CD14-positive monocyte (primary cell): ENCODE measurements around the gene RCC2. TPM values are rescaled to one million over a fixed set of nuclear protein-coding genes. Genes with fewer than 3 reads are reported as not detected.

Experiments used
- DNase-seq, 3 donors: peaks; one replicate each; pipeline ENCODE4 v3.0.0-alpha.2; 2011 to 2022
- H2AFZ ChIP-seq: 2 replicates; pipeline ENCODE4 v1.6.0; 2012; ENCODE audit warnings: mild to moderate bottlenecking, low read depth, low read length, inconsistent platforms; ENCODE audit not compliant: insufficient read depth, poor library complexity, severe bottlenecking
- H3K27ac ChIP-seq, 2 donors: 1 replicate in 1 of 2; 2 replicates in 1 of 2; pipeline ENCODE4 v1.5.1; 2012 to 2013; ENCODE audit warnings: low read length in 2 of 2, control low read depth in 1 of 2, inconsistent platforms in 1 of 2, low read depth in 1 of 2, mild to moderate bottlenecking in 1 of 2
- H3K27me3 ChIP-seq, 2 donors: one replicate each; pipeline versions ENCODE4 v1.6.0 to v1.6.1; 2011 to 2013; ENCODE audit warnings: low read length in 2 of 2; ENCODE audit not compliant: control insufficient read depth in 2 of 2, insufficient read depth in 2 of 2
- H3K36me3 ChIP-seq, 2 donors: replicated peaks in 1 of 2; 1 replicate in 1 of 2; 2 replicates in 1 of 2; pipeline versions ENCODE4 v1.5.1 to v1.6.1; 2012 to 2013; ENCODE audit warnings: low read length in 2 of 2, control low read depth in 1 of 2, inconsistent platforms in 1 of 2, mild to moderate bottlenecking in 1 of 2; ENCODE audit not compliant: insufficient read depth in 2 of 2, control insufficient read depth in 1 of 2
- H3K4me1 ChIP-seq, 2 donors: 1 replicate in 1 of 2; 2 replicates in 1 of 2; pipeline versions ENCODE4 v1.5.1 to v1.6.1; 2012 to 2013; ENCODE audit warnings: low read length in 2 of 2, control low read depth in 1 of 2, inconsistent platforms in 1 of 2, mild to moderate bottlenecking in 1 of 2, moderate library complexity in 1 of 2; ENCODE audit not compliant: insufficient read depth in 2 of 2, control insufficient read depth in 1 of 2
- H3K4me2 ChIP-seq: replicated peaks from 2 replicates; pipeline ENCODE3; 2012; ENCODE audit warnings: low read length, moderate library complexity, mild to moderate bottlenecking; ENCODE audit not compliant: poor library complexity, severe bottlenecking; ENCODE audit errors: extremely low read depth
- H3K4me3 ChIP-seq, 3 experiments: fragments of 200-600 bp in 1 of 3; sonication (generic) in 1 of 3; replicated peaks in 1 of 3; 1 replicate in 2 of 3; 2 replicates in 1 of 3; pipeline ENCODE4 v1.5.1; 2011 to 2013; ENCODE audit warnings: low read length in 3 of 3, mild to moderate bottlenecking in 3 of 3, control low read depth in 2 of 3, low read depth in 2 of 3, inconsistent platforms in 1 of 3, moderate library complexity in 1 of 3
- H3K79me2 ChIP-seq: 2 replicates; pipeline ENCODE4 v1.6.0; 2012; ENCODE audit warnings: mild to moderate bottlenecking, control low read depth, inconsistent platforms, low read length, moderate library complexity; ENCODE audit not compliant: insufficient read depth
- H3K9ac ChIP-seq: 2 replicates; pipeline ENCODE4 v1.6.0; 2017; ENCODE audit warnings: low read length, mild to moderate bottlenecking; ENCODE audit not compliant: insufficient read depth, poor library complexity, severe bottlenecking
- H3K9me3 ChIP-seq, 2 donors: replicated peaks in 1 of 2; 1 replicate in 1 of 2; 2 replicates in 1 of 2; pipeline versions ENCODE4 v1.5.1 to v1.6.1; 2012 to 2013; ENCODE audit warnings: low read length in 2 of 2, control low read depth in 1 of 2; ENCODE audit not compliant: control insufficient read depth in 1 of 2, insufficient read depth in 1 of 2
- H4K20me1 ChIP-seq: 2 replicates; pipeline ENCODE4 v1.6.0; 2012; ENCODE audit warnings: mild to moderate bottlenecking, low read length, control low read depth, moderate library complexity; ENCODE audit not compliant: insufficient read depth
- H3K27ac Mint-ChIP-seq, 7 donors: one replicate each; pipeline ENCODE4 v1.8.0; 2020; ENCODE audit warnings: mild to moderate bottlenecking in 7 of 7, mixed read lengths in 7 of 7, moderate library complexity in 6 of 7, inconsistent platforms in 2 of 7
- H3K27me3 Mint-ChIP-seq, 3 donors: one replicate each; pipeline ENCODE4 v1.8.0; 2021 to 2022; ENCODE audit warnings: low read depth in 3 of 3, mild to moderate bottlenecking in 3 of 3, mixed read lengths in 3 of 3, moderate library complexity in 3 of 3, inconsistent platforms in 1 of 3
- H3K36me3 Mint-ChIP-seq, 2 donors: one replicate each; pipeline ENCODE4 v1.8.0; 2020; ENCODE audit warnings: mixed read lengths in 2 of 2, inconsistent platforms in 1 of 2, mild to moderate bottlenecking in 1 of 2
- H3K4me1 Mint-ChIP-seq: one replicate; pipeline ENCODE4 v1.8.0; 2020; ENCODE audit warnings: mild to moderate bottlenecking, mixed read lengths
- H3K4me3 Mint-ChIP-seq, 2 donors: one replicate each; pipeline ENCODE4 v1.8.0; 2020; ENCODE audit warnings: mild to moderate bottlenecking in 2 of 2, mixed read lengths in 2 of 2, moderate library complexity in 1 of 2
- H3K9me3 Mint-ChIP-seq, 7 donors: one replicate each; pipeline ENCODE4 v1.8.0; 2020 to 2022; ENCODE audit warnings: mixed read lengths in 7 of 7, mild to moderate bottlenecking in 6 of 7, moderate library complexity in 6 of 7, inconsistent platforms in 2 of 7
- WGBS: methylation state at CpG from one replicate; pipeline ENCODE4 v1.1.5; 2013; ENCODE audit warnings: missing lambda C conversion rate; ENCODE audit not compliant: insufficient coverage; 5-methylcytosine and 5-hydroxymethylcytosine counted together
- intact Hi-C, 2 donors: fragments of 100-400 bp; cut with micrococcal nuclease; formaldehyde crosslinking; loops; one replicate each; pipeline versions ENCODE4 v1.15.0 to v1.15.1; 2023
- polyA plus RNA-seq, 3 donors: library from polyadenylated mRNA; depleted of rRNA in 1 of 3; unstranded in 2 of 3; stranded (reverse) in 1 of 3; fragments of 300-500 nt in 2 of 3; fragments of >200 nt in 1 of 3; fragmentation: Illumina TruSeq in 2 of 3; gene quantifications; 1 replicate in 2 of 3; 2 replicates in 1 of 3; pipeline ENCODE4 v1.2.3, GENCODE V29; 2012 to 2021
- TF ChIP-seq, protein P1 (sequence below): fragments of 200-600 bp; IDR thresholded peaks from one replicate; pipeline ENCODE4 v1.8.0; 2022; ENCODE audit warnings: antibody characterized with exemption, mild to moderate bottlenecking

Gene RCC2
- polyA plus RNA-seq, 3 donors: 22.3 to 66.3 (median 40.9) TPM

DNA sequence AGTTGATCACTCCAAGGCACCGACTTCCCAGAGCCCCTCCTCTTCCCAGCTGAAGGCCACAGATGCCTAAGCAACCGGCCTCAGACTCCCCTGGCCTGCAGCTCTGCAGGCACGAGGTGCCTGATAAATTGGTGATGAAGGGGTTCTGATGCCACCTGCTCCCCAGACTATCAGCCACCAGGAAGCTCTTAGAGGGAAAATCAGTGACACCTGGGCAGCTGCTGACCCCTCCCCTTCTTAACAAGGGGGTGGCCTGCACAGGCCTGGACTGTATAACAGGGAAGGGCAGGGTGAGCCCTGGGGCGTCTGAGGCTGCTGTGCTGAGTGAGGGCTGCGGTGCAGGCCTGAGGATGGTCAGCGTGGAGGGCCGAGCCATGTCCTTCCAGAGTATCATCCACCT is 67.6 kb downstream of the RCC2 start, which contains the start of gene PADI6:
PADI6 (plus strand) TSS at position 301 of the 400 bp plus-strand sequence; CDS start at position 351, 50 bp downstream.
- H2AFZ ChIP-seq: no peak within 1 kb of the TSS
- H3K36me3 ChIP-seq: no peaks in the 10 kb centered on the region
- H3K27me3 ChIP-seq: no peaks in the 10 kb centered on the region
- TF ChIP-seq, protein P1, sequence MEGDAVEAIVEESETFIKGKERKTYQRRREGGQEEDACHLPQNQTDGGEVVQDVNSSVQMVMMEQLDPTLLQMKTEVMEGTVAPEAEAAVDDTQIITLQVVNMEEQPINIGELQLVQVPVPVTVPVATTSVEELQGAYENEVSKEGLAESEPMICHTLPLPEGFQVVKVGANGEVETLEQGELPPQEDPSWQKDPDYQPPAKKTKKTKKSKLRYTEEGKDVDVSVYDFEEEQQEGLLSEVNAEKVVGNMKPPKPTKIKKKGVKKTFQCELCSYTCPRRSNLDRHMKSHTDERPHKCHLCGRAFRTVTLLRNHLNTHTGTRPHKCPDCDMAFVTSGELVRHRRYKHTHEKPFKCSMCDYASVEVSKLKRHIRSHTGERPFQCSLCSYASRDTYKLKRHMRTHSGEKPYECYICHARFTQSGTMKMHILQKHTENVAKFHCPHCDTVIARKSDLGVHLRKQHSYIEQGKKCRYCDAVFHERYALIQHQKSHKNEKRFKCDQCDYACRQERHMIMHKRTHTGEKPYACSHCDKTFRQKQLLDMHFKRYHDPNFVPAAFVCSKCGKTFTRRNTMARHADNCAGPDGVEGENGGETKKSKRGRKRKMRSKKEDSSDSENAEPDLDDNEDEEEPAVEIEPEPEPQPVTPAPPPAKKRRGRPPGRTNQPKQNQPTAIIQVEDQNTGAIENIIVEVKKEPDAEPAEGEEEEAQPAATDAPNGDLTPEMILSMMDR: no peak
- no peak within 1 kb of the TSS for H3K4me2 ChIP-seq
- no peaks in the 10 kb centered on the region for H4K20me1 ChIP-seq
- no peak within 1 kb of the TSS for H3K27ac ChIP-seq
- no peaks in the 10 kb centered on the region for H3K79me2 ChIP-seq
- Mint-ChIP-seq H3K9me3 (no peaks in the 10 kb centered on the region), H3K27me3 (peaks cover 3 to 6% (median 5%) of the 10 kb centered on the region in 3 donors), H3K36me3 (no peaks in the 10 kb centered on the region), H3K27ac (peak within 1 kb of the TSS in 2 of 7 donors; percentile 41 to 52), H3K4me1 (no peaks in the 10 kb centered on the region), H3K4me3 (no peak within 1 kb of the TSS)
- no peak within 1 kb of the TSS for H3K9ac ChIP-seq
- no peak for DNase-seq
- no peaks in the 10 kb centered on the region for H3K4me1 ChIP-seq
- H3K9me3 ChIP-seq: no peaks in the 10 kb centered on the region
- no peak within 1 kb of the TSS for H3K4me3 ChIP-seq
- intact Hi-C loops: no loop called here
- WGBS: 90% methylated on average over 4 of the region's 7 CpGs

DNA sequence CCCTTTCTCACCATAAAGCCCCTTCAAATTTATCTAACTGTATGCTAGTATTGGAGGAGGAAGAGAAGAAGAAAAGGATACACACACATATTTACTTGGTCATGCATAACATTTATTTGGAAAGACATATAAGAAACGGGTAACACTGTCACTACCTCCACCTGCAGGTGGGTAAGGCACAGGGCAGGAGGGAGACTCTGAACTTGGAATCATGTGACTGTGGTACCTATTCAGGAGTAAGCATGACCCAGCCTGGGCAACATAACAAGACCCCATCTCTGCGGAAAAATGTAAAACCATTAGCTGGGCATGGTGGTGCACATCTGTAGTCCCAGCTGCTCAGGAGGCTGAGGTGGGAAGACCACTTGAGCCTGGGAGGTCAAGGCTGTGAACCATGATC is 68.9 kb downstream of the RCC2 start:
- H3K36me3 ChIP-seq: no peaks in the 10 kb centered on the region
- H3K79me2 ChIP-seq: no peaks in the 10 kb centered on the region
- H3K9me3 Mint-ChIP-seq: peaks cover 0 to 2% (median 0%) of the 10 kb centered on the region in 7 donors
- no peaks in the 10 kb centered on the region for H3K27me3 ChIP-seq
- peaks cover 2 to 6% of the 10 kb centered on the region in 2 donors for H3K4me1 ChIP-seq
- H3K27ac ChIP-seq: no peak overlapping the region
- no peak overlapping the region for H3K4me3 ChIP-seq
- peaks cover 2% of the 10 kb centered on the region for H3K4me1 Mint-ChIP-seq
- H3K4me2 ChIP-seq: no peak overlapping the region
- no peaks in the 10 kb centered on the region for H3K9me3 ChIP-seq
- TF ChIP-seq, protein P1: no peak
- H3K27me3 Mint-ChIP-seq: peaks cover 2 to 6% (median 5%) of the 10 kb centered on the region in 3 donors
- no peak overlapping the region for H2AFZ ChIP-seq
- 83% methylated on average over 1 of the region's 2 CpGs for WGBS
- H4K20me1 ChIP-seq: no peaks in the 10 kb centered on the region
- intact Hi-C loops: no loop called here
- DNase-seq: no peak
- H3K36me3 Mint-ChIP-seq: no peaks in the 10 kb centered on the region
- peak overlapping the region in 1 of 7 donors; percentile 42 for H3K27ac Mint-ChIP-seq
- H3K4me3 Mint-ChIP-seq: no peak overlapping the region
- no peak overlapping the region for H3K9ac ChIP-seq
